Measurements from ENCODE around the gene CMYA5.

The CMYA5 gene

DNA sequence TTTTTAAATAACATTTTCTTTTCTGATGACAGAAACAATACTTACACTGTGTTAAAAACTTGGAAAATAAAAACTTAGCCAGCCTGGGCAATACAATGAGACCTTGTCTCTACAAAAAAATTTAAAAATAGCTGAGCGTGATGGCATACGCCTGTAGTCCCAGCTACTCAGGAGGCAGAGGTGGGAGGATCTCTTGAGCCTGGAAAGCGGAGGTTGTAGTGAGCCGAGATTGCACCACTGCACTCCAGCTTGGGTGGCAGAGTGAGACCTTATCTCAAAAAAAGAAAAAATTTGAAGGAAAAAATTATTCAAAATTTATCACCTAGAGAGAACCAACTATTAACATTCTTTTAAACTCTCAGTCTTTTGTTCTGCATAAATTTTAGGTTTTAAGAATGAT lies 4.9 kb upstream of the CMYA5 start:
- Histone ChIP-seq H4K20me1 (ENCODE audit: insufficient read depth) (no peaks in the 10 kb centered on the region), H3K36me3 (ENCODE audit: insufficient read depth) (0 out of 2 replicates have a peak, but pooled peaks cover 3% of the 10 kb centered on the region), H3K4me1 (ENCODE audit: low read depth, poor library complexity, severe bottlenecking) (peaks cover 13% of the 10 kb centered on the region), H3K27ac (no peak overlapping the region), H3K4me3 (IDR thresholded peaks at IDR 0.05; ENCODE audit: insufficient read depth, low read depth, low read length) (no peak overlapping the region), H3K9ac (no peak overlapping the region), H3K79me2 (ENCODE audit: insufficient read depth, low read depth) (no peaks in the 10 kb centered on the region), H3K27me3 (ENCODE audit: insufficient read depth, low read depth) (no peaks in the 10 kb centered on the region), H2AFZ (ENCODE audit: low read depth) (no peak overlapping the region), H3K4me2 (no peak overlapping the region)
- TF ChIP-seq, protein P1, sequence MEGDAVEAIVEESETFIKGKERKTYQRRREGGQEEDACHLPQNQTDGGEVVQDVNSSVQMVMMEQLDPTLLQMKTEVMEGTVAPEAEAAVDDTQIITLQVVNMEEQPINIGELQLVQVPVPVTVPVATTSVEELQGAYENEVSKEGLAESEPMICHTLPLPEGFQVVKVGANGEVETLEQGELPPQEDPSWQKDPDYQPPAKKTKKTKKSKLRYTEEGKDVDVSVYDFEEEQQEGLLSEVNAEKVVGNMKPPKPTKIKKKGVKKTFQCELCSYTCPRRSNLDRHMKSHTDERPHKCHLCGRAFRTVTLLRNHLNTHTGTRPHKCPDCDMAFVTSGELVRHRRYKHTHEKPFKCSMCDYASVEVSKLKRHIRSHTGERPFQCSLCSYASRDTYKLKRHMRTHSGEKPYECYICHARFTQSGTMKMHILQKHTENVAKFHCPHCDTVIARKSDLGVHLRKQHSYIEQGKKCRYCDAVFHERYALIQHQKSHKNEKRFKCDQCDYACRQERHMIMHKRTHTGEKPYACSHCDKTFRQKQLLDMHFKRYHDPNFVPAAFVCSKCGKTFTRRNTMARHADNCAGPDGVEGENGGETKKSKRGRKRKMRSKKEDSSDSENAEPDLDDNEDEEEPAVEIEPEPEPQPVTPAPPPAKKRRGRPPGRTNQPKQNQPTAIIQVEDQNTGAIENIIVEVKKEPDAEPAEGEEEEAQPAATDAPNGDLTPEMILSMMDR (conservative IDR thresholded peaks at IDR 0.05; ENCODE audit: low read depth, low read length), result no peak

DNA sequence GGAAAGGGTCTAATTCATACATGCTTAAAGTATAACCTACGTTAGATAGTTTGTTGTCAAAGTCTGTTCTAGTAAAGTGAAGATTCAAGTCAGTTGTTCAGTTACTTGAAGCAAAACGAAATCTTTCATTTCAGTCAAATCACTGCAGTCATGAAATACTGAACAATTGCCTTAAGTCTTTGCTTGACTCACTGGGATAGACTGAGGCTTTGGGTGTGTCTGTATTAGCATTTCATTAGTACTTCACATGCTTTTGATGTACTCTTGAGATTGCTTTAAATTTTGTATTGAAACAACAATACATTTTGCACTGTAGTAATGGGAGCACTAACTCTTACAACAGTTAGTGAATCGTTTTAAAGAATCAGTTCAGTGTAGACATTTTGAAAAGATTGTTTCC lies 4.0 kb upstream of the CMYA5 start:
- Histone ChIP-seq H4K20me1 (ENCODE audit: insufficient read depth) (no peaks in the 10 kb centered on the region), H3K27ac (no peak overlapping the region), H3K4me2 (no peak overlapping the region), H3K36me3 (ENCODE audit: insufficient read depth) (0 out of 2 replicates have a peak, but pooled peaks cover 3% of the 10 kb centered on the region), H2AFZ (ENCODE audit: low read depth) (no peak overlapping the region), H3K4me1 (ENCODE audit: low read depth, poor library complexity, severe bottlenecking) (peaks cover 13% of the 10 kb centered on the region), H3K9ac (no peak overlapping the region), H3K27me3 (ENCODE audit: insufficient read depth, low read depth) (no peaks in the 10 kb centered on the region), H3K4me3 (IDR thresholded peaks at IDR 0.05; ENCODE audit: insufficient read depth, low read depth, low read length) (no peak overlapping the region), H3K79me2 (ENCODE audit: insufficient read depth, low read depth) (no peaks in the 10 kb centered on the region)
- TF ChIP-seq, protein P1 (conservative IDR thresholded peaks at IDR 0.05; ENCODE audit: low read depth, low read length), result no peak

DNA sequence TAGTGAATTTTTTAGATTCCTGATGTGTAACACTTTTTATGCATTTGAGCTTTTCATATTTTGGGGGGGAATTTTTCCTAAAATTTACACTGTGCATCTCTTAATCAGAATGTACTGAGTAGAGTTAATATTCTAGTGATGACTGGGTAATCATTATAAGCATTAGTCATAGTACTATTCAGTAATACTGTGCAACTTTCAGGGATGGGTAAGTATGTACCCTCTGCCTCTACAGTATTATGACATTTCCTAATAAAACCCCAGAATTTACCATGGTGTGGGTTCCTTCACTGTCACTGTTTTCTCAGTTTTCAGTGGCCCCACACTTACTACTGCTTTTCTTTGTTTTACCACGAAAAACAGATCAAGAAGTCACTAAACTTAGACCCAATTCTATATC lies 2.8 kb upstream of the CMYA5 start:
- TF ChIP-seq, protein P1 (conservative IDR thresholded peaks at IDR 0.05; ENCODE audit: low read depth, low read length), result no peak
- H3K27ac ChIP-seq, result no peak overlapping the region
- no peaks in the 10 kb centered on the region for H4K20me1 ChIP-seq (ENCODE audit: insufficient read depth)
- H3K9ac ChIP-seq, result no peak overlapping the region
- H3K4me1 ChIP-seq (ENCODE audit: low read depth, poor library complexity, severe bottlenecking), result peaks cover 4% of the 10 kb centered on the region
- H3K27me3 ChIP-seq (ENCODE audit: insufficient read depth, low read depth), result no peaks in the 10 kb centered on the region
- H3K4me2 ChIP-seq, result no peak overlapping the region
- H3K4me3 ChIP-seq (IDR thresholded peaks at IDR 0.05; ENCODE audit: insufficient read depth, low read depth, low read length), result no peak overlapping the region
- H3K36me3 ChIP-seq (ENCODE audit: insufficient read depth), result 0 out of 2 replicates have a peak, but pooled peaks cover 3% of the 10 kb centered on the region
- H2AFZ ChIP-seq (ENCODE audit: low read depth), result no peak overlapping the region
- H3K79me2 ChIP-seq (ENCODE audit: insufficient read depth, low read depth), result no peaks in the 10 kb centered on the region

DNA sequence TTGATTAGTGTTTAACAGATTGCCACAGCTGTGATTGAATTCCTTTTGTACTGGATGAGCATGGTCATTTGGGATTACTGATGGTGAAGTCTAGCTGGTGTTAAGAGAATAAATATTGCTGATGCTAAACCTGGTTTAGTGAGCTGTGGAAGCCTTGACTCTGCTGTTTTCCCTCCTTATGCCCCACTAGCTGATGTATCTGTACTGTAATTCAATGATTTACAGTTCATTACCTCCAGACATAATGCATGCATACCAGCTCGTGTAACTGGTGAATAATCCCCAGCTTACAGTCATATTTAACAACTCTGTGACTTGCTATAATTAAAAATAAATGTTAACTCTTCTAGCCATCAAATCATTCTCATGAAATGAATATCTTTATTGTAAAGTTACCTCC lies 1.7 kb upstream of the CMYA5 start:
- no peaks in the 10 kb centered on the region for H3K79me2 ChIP-seq (ENCODE audit: insufficient read depth, low read depth)

More for the DNA sequence above, 1.7 kb upstream of the CMYA5 start:
- H3K4me1 ChIP-seq (ENCODE audit: low read depth, poor library complexity, severe bottlenecking), result peaks cover 2% of the 10 kb centered on the region
- TF ChIP-seq, protein P1 (conservative IDR thresholded peaks at IDR 0.05; ENCODE audit: low read depth, low read length), result no peak
- H3K27ac ChIP-seq, result no peak overlapping the region
- H3K4me3 ChIP-seq (IDR thresholded peaks at IDR 0.05; ENCODE audit: insufficient read depth, low read depth, low read length), result no peak overlapping the region
- H3K9ac ChIP-seq, result no peak overlapping the region
- no peak overlapping the region for H3K4me2 ChIP-seq
- H4K20me1 ChIP-seq (ENCODE audit: insufficient read depth), result no peaks in the 10 kb centered on the region
- no peaks in the 10 kb centered on the region for H3K36me3 ChIP-seq (ENCODE audit: insufficient read depth)
- H2AFZ ChIP-seq (ENCODE audit: low read depth), result no peak overlapping the region
- no peaks in the 10 kb centered on the region for H3K27me3 ChIP-seq (ENCODE audit: insufficient read depth, low read depth)

All from KMS-11 (cell line).